Measurements from ENCODE around the gene PRSS2. TPM values are rescaled to one million over a fixed set of nuclear protein-coding genes. Genes with fewer than 3 reads are reported as not detected.
A peak's percentile ranks its signal among the peaks of the same experiment; 100 is the strongest.

The PRSS2 gene
- total RNA-seq, 1 experiment from 2014 or later, result not detected

DNA sequence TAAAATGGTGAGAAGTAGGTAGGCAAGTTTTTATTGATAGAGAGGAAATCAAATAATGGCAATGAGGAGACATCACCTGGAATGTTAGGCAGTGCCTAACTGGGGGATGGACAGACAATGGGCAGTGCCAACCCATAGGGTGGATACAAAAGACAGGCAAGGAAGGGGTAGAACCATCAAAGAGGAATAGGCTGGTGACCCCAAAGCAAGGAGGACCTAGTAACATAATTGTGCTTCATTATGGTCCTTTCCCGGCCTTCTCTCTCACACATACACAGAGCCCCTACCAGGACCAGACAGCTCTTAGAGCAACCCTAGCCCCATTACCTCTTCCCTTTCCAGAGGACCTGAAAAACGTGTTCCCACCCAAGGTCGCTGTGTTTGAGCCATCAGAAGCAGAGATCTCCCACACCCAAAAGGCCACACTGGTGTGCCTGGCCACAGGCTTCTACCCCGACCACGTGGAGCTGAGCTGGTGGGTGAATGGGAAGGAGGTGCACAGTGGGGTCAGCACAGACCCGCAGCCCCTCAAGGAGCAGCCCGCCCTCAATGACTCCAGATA is 30.0 kb downstream of the PRSS2 start:
- no peak for DNase-seq (ENCODE audit: low read depth)

DNA sequence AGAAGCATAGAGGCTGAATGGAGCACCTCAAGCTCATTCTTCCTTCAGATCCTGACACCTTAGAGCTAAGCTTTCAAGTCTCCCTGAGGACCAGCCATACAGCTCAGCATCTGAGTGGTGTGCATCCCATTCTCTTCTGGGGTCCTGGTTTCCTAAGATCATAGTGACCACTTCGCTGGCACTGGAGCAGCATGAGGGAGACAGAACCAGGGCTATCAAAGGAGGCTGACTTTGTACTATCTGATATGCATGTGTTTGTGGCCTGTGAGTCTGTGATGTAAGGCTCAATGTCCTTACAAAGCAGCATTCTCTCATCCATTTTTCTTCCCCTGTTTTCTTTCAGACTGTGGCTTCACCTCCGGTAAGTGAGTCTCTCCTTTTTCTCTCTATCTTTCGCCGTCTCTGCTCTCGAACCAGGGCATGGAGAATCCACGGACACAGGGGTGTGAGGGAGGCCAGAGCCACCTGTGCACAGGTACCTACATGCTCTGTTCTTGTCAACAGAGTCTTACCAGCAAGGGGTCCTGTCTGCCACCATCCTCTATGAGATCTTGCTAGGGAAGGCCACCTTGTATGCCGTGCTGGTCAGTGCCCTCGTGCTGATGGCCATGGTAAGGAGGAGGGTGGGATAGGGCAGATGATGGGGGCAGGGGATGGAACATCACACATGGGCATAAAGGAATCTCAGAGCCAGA is 31.0 kb downstream of the PRSS2 start:
- DNase-seq (ENCODE audit: low read depth), result no peak

DNA sequence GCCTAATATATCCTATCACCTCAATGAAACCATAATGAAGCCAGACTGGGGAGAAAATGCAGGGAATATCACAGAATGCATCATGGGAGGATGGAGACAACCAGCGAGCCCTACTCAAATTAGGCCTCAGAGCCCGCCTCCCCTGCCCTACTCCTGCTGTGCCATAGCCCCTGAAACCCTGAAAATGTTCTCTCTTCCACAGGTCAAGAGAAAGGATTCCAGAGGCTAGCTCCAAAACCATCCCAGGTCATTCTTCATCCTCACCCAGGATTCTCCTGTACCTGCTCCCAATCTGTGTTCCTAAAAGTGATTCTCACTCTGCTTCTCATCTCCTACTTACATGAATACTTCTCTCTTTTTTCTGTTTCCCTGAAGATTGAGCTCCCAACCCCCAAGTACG is 31.5 kb downstream of the PRSS2 start:
- no peak for DNase-seq (ENCODE audit: low read depth)

DNA sequence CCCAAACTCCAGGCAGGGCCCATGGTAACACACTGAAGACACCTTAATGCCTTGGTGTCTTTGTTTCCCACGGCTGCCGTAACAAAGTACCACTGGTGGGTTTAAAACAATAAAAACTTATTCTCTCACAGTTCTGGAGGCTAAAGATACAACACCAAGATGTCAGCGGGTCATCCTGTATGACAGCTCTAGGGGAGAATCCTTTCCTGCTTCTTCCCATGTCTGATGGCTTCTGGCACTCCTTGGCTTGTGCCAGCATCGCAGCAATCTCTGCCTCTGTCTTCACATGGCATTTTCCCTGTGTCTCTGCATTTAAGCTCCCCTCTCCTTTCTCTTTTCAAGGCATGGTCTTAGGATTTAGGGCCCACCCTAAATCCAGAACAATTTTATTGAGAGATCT is 33.1 kb downstream of the PRSS2 start:
- no peak for DNase-seq (ENCODE audit: low read depth)

DNA sequence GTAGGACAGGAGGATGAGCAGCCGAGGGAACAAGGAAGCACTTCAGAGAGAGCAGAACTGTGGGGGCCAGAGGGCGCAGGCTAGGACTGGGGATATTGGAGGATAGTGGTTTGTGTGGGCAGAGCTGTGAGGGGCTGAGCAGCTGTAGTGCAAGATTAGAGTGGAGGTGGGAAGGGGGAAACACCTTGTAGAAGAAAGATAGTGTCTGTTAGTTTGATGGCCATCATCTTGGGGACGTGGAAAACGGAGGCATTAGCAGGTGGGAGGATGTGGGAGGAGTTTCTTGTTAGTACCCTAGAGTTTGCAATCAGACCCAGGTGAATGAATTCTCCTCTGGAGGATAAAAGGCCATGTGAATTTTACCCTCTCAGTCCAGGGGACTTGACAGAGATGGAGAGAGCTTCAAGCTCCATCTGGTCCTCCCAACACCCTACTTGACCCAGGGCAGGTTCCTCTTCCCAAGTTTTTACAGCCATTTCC is 34.0 kb downstream of the PRSS2 start:
- no peak for DNase-seq (ENCODE audit: low read depth)

DNA sequence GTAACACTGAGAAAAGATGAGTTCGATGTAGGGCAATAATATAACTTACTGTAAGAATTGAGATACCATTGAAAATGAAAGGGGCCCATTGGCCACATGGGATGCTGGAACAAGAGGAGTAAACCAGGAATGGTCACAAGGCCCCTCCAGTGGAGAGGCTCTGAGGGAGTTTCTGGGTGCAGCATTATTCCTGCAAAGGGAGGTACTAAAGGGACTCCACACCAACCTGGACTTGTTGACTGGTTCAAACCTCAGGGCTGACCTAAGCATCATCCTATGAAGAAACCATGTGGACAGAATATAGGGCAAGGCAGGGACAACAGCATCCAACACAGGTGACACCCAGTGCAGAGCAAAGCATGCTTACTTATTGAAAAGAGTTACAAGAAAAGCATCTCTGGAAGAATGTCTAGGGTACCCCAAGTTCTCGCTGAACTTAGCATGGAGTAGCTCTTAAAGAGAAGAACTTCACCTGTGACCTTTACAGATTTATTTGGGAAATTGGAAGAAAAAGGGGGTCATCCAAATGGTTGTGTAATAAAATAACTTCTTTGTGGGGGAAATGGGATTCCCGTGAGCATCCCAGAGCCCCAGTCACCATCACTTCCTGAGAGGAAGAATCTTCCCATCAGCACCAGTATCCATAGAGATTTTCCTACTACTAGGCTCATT is 34.7 kb downstream of the PRSS2 start:
- no peak for DNase-seq (ENCODE audit: low read depth)

DNA sequence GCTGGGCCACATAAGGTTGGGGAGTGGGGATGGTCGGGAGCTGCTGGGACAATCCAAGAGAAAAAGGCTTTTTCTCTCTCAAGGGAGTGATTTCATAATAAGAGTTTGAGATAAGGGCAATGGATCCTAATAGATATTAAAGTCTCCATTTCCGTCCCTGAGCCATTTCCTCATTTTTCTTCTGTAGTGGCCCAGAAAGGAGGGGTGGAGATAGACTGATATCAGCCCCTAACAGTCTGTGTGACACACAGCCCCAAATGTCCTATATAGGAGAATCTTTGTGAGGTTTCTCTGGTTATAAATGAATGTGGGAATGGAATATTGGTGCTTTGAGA is 35.2 kb downstream of the PRSS2 start:
- no peak for DNase-seq (ENCODE audit: low read depth)

DNA sequence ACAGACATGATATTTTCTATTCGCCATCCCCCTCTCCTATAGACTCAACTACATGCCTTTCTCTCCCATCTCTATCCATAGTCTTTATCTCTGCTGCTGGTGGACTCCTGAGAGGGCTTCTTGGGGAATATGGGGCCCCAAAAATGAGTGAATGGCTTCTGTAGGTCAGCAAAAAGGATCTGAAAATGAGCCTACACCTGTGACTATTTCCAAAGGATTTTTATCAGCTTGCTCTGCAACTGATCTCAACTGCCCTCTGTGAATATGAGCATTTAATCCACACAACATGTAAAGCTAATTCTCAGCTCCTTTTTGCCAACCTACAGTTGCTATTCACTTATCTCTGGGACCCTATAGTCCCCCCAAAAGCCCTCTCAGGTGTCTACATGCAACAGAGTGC is 36.2 kb downstream of the PRSS2 start:
- DNase-seq (ENCODE audit: low read depth), result no peak

DNA sequence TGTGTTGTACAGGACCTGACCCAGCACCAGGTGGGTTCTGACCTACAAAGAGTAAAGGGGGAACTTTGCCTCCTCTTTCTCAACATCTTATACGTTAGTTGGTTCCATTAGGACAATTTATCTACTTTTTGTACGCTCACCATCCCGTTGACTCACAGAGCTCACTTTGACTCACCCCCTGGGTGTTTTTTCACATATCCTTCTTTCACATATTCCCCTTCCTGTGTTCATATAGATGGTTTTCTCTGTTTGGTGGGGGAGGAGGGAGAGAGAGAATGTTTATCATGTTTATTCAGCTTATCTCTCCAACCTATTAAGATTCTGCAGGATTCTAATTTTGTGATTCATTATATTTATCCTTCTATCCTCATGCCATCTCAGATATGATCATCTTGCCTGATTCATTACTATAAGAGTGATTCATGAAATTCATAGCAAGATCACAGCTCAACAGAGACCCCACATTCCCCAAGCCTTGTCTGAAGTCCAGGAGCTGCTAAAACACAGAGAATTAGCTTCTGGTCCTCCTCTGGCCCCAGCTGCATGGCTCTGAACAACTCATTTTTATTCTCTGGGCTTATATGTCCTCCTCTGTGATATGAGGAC is 37.2 kb downstream of the PRSS2 start:
- DNase-seq (ENCODE audit: low read depth), result no peak

DNA sequence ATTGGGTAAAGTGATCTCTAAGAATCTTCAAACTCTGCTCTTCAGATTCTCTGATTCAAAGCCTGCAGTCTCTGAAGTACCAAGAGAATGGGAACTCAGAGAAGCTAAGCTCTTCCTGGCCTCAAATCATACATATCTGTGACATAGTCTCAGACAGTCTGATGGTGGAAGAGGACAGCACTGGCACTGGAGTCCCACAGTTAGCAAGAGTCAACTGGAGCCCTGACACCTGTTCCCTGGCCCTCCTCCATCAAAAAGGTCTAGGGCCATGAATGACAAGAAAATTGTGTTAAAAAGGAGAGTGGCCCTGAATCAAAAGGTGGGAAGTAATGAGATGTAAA is 37.7 kb downstream of the PRSS2 start:
- no peak for DNase-seq (ENCODE audit: low read depth)

DNA sequence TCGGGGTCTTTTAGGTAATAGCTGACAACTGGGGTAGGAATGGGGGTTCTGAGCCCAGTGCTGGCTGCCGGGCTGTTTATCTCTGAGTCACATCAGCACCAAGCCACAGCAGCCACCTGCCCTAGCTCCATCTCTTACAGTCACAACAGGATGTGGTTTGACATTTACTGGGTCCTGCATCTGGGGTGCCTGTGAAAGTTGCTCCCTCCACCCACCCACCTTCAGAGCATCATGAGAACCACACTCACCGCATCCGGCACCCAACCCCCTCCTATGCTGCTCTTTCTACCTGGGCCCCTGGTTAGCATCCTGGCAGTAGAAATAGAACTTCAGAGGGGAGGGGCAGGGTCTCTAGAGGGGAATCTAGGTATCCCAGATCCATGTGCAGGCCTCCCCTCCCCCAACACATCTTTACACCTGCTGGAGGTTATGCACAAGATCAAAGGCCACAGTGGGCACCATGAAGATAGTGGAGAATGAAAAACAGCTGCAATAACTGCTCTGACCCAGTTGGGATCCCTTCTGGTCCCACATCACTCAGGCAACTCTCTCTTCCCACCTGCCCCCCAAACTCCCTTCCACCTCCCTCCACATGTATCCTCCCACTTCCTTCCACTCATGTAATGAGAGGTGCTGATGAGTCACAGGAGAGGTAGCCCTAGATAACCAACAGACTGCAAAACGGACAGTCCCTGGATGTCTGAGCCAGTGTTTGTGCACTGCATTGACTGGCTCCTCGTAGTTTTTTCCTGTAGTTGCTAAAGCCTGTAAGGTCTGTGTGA is 38.2 kb downstream of the PRSS2 start:
- DNase-seq (ENCODE audit: low read depth), result no peak

DNA sequence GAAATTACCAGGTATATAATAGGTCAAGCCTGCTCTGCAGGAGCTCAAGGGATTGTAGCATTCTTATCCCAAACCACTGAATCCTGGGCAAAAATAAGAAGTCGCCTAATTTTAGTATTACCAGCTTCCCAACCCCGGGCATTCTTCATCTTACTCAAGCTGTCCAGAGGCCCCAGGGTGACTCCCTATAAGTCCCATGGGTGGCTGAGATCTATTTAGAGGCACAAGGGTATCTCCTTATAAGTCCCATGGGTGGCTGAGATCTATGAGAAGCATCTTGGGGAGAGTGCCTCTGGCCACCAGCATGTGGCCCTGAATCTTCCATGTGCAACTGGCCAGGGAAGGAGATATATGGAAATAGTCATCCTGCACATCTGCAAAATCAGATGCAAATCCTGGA is 38.9 kb downstream of the PRSS2 start:
- no peak for DNase-seq (ENCODE audit: low read depth)

DNA sequence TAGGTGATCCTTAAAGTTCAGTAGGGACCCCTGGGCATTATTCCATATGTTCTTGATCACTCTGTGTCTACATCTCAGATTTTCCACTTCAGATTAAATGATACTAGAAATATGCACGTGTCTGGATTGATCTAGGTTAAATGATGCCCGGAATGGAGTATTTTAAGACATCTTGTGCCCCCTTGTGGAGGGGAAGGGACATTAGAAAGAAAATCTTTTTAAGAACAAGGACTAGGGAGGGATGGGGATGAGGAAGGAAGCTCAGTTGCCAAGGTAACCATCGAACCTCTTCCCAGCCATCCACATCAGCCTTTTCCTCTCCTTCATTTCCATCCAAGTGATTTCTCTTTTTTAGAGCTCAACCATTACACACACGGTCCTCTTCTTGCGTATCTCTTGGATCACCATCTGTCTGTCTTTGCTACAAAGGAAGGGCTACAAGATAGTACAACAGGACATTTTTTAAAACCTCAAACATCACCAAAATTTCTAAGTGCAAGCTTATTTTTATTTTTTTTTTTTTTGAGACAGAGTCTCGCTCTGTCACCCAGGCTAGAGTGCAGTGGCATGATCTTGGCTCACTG is 40.5 kb downstream of the PRSS2 start:
- peak; percentile 63 for DNase-seq (ENCODE audit: low read depth)

DNA sequence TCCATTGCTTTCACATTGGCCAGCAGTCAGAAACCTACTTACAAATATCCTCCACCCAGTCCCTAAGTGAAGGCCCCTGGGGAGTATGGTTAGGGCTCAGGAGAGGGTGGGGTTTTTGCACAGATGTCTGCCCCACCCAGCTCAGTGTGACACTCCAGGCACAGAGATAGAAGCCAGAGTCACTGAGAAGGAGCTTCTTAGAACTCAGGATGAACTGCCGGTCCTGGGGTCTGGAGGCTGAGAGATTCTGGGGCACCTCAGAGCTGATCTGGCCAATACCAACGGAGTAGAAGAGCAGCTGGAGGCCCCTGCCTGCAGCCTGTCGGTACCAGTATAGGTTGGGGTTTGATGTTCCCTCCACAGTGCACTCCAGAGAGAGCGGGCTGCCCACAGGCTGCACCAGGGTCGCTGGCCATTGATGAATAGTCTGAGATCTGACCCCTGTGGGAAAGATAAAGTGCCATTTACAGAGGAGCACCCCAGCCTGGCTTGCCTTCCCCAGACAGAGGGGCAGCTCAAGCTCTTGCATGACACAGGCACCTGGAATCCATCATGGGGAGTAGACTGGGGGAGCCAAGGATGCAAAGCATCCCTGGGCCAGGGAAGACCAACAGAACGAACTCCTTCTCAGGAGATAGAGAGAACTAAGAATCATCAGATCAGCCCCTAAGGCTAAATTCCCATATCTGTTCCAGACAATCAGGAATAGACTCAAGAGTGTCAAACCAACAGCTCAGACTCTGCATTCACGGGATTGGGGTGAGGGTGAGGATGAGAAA is 41.9 kb downstream of the PRSS2 start:
- no peak for DNase-seq (ENCODE audit: low read depth)

DNA sequence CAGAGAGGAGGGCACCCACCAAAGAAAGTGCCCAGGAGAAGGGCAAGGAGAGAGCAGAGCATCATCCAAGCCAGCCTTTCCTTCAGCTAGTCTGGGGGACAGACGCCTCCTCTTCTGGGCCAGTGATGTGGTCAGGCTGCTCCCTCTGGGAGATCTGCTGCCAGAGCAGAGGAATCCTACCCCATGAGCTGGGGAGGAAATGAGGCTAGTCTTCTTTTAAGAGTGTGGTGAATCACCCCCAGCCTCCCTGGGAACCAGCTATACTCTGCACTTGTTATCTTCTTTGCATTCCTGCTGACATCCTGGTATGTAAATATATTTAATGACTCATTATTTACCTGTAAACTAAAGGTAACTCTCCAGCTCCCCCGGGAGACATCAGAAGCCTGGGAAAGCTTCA is 42.5 kb downstream of the PRSS2 start:
- peak; percentile 49 for DNase-seq (ENCODE audit: low read depth)

DNA sequence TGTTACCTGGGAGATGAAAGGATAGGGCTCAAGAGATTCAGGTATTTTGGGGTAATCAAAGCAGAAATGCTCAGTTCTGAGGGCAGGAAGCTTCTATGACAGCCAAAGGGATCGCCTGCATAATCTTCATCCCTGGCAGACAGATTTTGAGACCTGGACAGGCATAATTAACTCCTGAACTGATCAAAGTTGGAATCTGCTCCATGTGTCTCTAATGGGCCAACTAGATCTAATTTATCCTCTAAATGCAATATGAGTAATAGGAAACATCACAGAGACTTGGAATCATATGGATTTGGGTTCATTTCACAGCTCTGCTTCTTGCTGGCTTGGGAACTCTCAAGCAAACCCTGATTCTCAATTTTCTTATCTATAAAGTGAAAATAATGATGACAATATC is 42.9 kb downstream of the PRSS2 start:
- no peak for DNase-seq (ENCODE audit: low read depth)

DNA sequence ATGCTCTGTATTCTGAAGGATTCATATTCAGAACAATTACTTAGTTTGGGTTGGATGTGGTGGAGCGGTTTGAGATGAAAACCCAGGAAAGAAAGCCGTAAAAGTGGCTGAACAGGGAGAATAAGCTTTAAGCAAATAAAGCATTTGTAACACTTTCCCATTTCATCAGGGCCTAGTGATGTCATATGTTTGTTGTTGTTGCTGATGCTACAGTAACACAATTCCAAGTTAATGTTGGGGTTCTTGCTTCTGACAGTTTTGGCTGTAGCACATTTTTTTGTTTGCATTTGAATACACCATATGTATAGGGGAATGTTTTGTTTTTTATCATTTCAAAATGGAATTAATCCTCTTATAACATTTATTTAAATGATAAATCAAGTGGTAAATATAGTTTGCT is 43.7 kb downstream of the PRSS2 start:
- no peak for DNase-seq (ENCODE audit: low read depth)

DNA sequence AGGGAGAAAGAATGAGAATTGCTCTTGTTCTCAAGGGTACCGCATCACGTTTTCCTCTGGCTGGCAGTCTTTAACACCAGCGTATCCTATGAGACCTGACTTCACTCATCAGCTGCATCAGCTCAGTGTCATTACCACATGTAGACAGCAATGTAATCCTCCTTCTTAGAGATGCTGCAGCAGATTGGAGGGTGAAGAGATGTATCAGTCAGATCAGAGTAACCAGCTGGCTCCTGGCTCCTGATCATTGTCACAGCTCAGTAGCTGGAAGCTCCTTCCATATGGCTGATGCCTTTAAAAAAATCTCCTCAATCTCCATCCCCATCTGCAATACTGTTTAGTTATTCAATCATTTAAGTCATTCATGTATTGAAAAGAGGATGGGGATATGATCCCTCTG is 44.4 kb downstream of the PRSS2 start:
- no peak for DNase-seq (ENCODE audit: low read depth)

DNA sequence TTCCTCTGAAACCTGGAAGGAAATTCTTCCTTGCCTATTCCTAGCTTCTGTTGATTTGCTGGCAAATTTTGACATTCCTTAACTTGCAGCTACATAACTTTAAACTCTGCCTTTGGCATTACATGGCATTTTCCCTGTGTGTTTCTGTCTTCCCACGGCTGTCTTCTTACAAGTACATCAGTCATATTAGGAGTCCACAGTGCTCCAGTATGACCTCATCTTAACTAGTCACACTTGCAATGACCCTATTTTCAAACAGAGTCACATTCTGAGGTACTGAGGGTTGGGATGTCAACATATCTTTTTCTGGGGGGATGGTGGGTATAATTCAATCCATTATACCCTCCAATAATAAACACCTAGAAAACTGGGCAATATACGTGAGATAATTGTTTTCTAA is 46.7 kb downstream of the PRSS2 start:
- DNase-seq (ENCODE audit: low read depth), result no peak

DNA sequence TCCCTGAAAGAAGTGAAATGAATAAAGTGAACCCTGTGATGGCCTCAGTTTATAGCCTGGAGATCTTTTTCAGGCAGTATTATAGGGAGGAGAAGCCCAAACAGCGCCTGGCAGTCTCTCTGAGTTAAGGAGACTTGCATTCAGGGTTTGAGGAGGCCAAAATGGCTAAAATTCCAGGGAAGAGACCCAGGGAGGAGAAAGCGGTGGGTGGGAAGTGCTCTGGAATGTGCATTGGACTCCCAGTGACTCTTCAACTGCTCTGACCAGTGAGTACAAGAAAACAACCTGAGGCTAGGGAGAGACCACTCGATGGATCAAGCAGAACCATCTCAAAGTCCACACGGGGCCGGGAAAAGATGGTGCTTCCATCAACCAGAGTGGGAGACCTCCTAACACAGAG is 48.8 kb downstream of the PRSS2 start:
- no peak for DNase-seq (ENCODE audit: low read depth)

DNA sequence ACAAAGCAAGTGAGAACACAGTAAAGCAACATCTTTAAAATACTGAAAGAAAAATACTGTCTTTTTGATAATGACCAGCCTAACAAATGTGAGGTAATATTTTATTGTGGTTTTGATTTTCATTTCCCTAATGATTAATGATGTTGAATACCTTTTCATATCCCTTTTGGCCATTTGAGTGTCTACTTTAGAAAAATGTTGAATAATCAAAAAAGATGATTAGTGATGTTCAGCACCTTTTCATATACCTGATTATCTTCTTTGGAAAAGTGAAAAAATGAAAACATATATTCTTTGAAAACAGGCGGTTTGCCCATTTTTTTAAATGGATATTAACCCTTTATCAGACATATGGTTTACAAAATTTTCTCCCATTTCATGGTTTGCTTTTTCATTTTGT is 51.9 kb downstream of the PRSS2 start:
- no peak for DNase-seq (ENCODE audit: low read depth)

Data from LHCN-M2 (cell line).